Lower lobe of right lung (tissue), 2 donors: ENCODE measurements around the gene ATP2B3. TPM values are rescaled to one million over a fixed set of nuclear protein-coding genes. Genes with fewer than 3 reads are reported as not detected.

Experiments
- ATAC-seq, 2 donors: fragments of 200-7000 bp; cut with Tn5 transposase; one replicate each; pipeline ENCODE4 v1.9.1; 2020 to 2022; ENCODE audit warnings: mild to moderate bottlenecking in 2 of 2, moderate library complexity in 2 of 2
- DNase-seq: peaks from one replicate; pipeline ENCODE4 v3.0.0-alpha.2; 2020
- H3K27ac ChIP-seq: fragments of 200-600 bp; one replicate; pipeline ENCODE4 v1.8.0; 2022
- H3K27me3 ChIP-seq: fragments of 200-600 bp; one replicate; pipeline ENCODE4 v1.8.0; 2022; ENCODE audit warnings: low read depth
- H3K36me3 ChIP-seq: fragments of 200-600 bp; one replicate; pipeline ENCODE4 v1.8.0; 2022; ENCODE audit warnings: mild to moderate bottlenecking
- H3K4me1 ChIP-seq: fragments of 200-600 bp; one replicate; pipeline ENCODE4 v1.8.0; 2022
- H3K4me3 ChIP-seq: fragments of 200-600 bp; one replicate; pipeline ENCODE4 v1.8.0; 2022; ENCODE audit warnings: mild to moderate bottlenecking
- H3K9me3 ChIP-seq: fragments of 200-600 bp; one replicate; pipeline ENCODE4 v1.8.0; 2022
- CTCF ChIP-seq: fragments of 200-600 bp; IDR thresholded peaks from one replicate; pipeline ENCODE4 v1.8.0; 2022; ENCODE audit warnings: antibody characterized with exemption, mild to moderate bottlenecking
- intact Hi-C: fragments of 100-400 bp; cut with DNase I; formaldehyde crosslinking; loops from one replicate; pipeline ENCODE4 v1.11.0; 2022
- total RNA-seq: library from RNA; stranded (reverse); fragmentation: NEBNext Ultra II Directional; extraction: Animal tissue kit (Norgen Biotek cat#: 25700); gene quantifications from one replicate; pipeline ENCODE4 v1.2.1, GENCODE V29; 2021
- donor health status: DM: no; HTN: yes; CAD: no; lungs with severe emphysema.

The ATP2B3 gene
- total RNA-seq, 1 donor from 2014 or later = not detected

GRCh38 chrX:153525451-153525850 is 8.0 kb downstream of the ATP2B3 start:
- TF ChIP-seq CTCF = no peak
- intact Hi-C loops = no loop called here
- no peaks in the 10 kb centered on the region for H3K4me1 ChIP-seq
- no peak overlapping the region for H3K27ac ChIP-seq
- no peak for DNase-seq
- no peak for ATAC-seq
- H3K27me3 ChIP-seq = peaks cover 12% of the 10 kb centered on the region
- no peak overlapping the region for H3K4me3 ChIP-seq
- no peaks in the 10 kb centered on the region for H3K9me3 ChIP-seq
- no peaks in the 10 kb centered on the region for H3K36me3 ChIP-seq

- Histone ChIP-seq H3K27ac (no peak overlapping the region), H3K27me3 (peaks cover 12% of the 10 kb centered on the region), H3K9me3 (no peaks in the 10 kb centered on the region), H3K4me3 (no peak overlapping the region), H3K36me3 (no peaks in the 10 kb centered on the region), H3K4me1 (no peaks in the 10 kb centered on the region)
- ATAC-seq (no peak), DNase-seq (no peak)
- intact Hi-C loops = no loop called here
- TF ChIP-seq CTCF = no peak
Observed at GRCh38 chrX:153526042-153526441, 8.6 kb downstream of the ATP2B3 start.

GRCh38 chrX:153526801-153527200 is 9.4 kb downstream of the ATP2B3 start:
- no peak for ATAC-seq
- Histone ChIP-seq H3K27ac (no peak overlapping the region), H3K27me3 (peaks cover 12% of the 10 kb centered on the region), H3K4me1 (no peaks in the 10 kb centered on the region), H3K36me3 (no peaks in the 10 kb centered on the region), H3K4me3 (no peak overlapping the region), H3K9me3 (no peaks in the 10 kb centered on the region)
- DNase-seq = no peak
- intact Hi-C loops = no loop called here
- TF ChIP-seq CTCF = no peak

GRCh38 chrX:153527208-153527607 is 9.8 kb downstream of the ATP2B3 start:
- ATAC-seq (no peak), DNase-seq (no peak)
- H3K9me3 ChIP-seq = no peaks in the 10 kb centered on the region
- no peaks in the 10 kb centered on the region for H3K36me3 ChIP-seq
- intact Hi-C loops = no loop called here
- no peak overlapping the region for H3K27ac ChIP-seq
- H3K4me3 ChIP-seq = no peak overlapping the region
- no peaks in the 10 kb centered on the region for H3K4me1 ChIP-seq
- TF ChIP-seq CTCF = no peak
- H3K27me3 ChIP-seq = peaks cover 11% of the 10 kb centered on the region

- Histone ChIP-seq H3K4me3 (no peak overlapping the region), H3K4me1 (no peaks in the 10 kb centered on the region), H3K27me3 (peaks cover 7% of the 10 kb centered on the region), H3K9me3 (no peaks in the 10 kb centered on the region), H3K27ac (no peak overlapping the region), H3K36me3 (no peaks in the 10 kb centered on the region)
- intact Hi-C loops = no loop called here
- no peak for TF ChIP-seq CTCF
- no peak for DNase-seq
- no peak for ATAC-seq
Observed at GRCh38 chrX:153530411-153531129, 13.1 kb downstream of the ATP2B3 start.
